HEK293 (cell line): Measurements from ENCODE around the gene ABCB4.

Experiments
- CTCF ChIA-PET: fragments of 350-600 bp; formaldehyde crosslinking; extraction: SDS; loops from one replicate; lab custom pipeline; 2021; ENCODE audit warnings: antibody characterized with exemption; lab: Yijun Ruan, JAX
- POLR2A ChIA-PET: fragments of 300-600 bp; formaldehyde crosslinking; extraction: SDS; loops from one replicate; lab custom pipeline; 2020; ENCODE audit warnings: antibody characterized with exemption, inconsistent platforms; lab: Yijun Ruan, JAX
- H3K27ac ChIP-seq: fragments of 200-500 bp; sonication (Bioruptor generic); 2 replicates; pipeline ENCODE4 v1.5.1; 2014; ENCODE audit warnings: low read depth, low read length, control low read depth, inconsistent platforms; ENCODE audit errors: extremely low read depth
- H3K36me3 ChIP-seq, 2 experiments: fragments of 200-500 bp in 1 of 2; sonication (Bioruptor generic) in 1 of 2; 1 replicate in 1 of 2; 2 replicates in 1 of 2; pipeline ENCODE4 v1.5.1; 2014 to 2017; ENCODE audit warnings: inconsistent platforms in 2 of 2, low read length in 2 of 2; ENCODE audit not compliant: control insufficient read depth in 2 of 2, insufficient read depth in 1 of 2
- H3K4me1 ChIP-seq: fragments of 200-500 bp; sonication (Bioruptor generic); 2 replicates; pipeline ENCODE4 v1.5.1; 2014; ENCODE audit warnings: mild to moderate bottlenecking, low read length, inconsistent platforms; ENCODE audit not compliant: control insufficient read depth, insufficient read depth
- H3K4me3 ChIP-seq: 2 replicates; pipeline ENCODE4 v1.5.1; 2011; ENCODE audit warnings: low read depth, mild to moderate bottlenecking, control low read depth, low read length, moderate library complexity
- H3K9me3 ChIP-seq: fragments of 200-500 bp; sonication (Bioruptor generic); 2 replicates; pipeline ENCODE4 v1.5.1; 2014; ENCODE audit warnings: low read depth, low read length, inconsistent platforms; ENCODE audit not compliant: control insufficient read depth, insufficient read depth
- HOXD13 ChIP-seq: sonication (generic); formaldehyde crosslinking; IDR thresholded peaks from 2 replicates; pipeline ENCODE4 v1.8.0; 2022; ENCODE audit warnings: missing genetic modification reagents, borderline replicate concordance
- KLF16 ChIP-seq: fragments of 450-650 bp; formaldehyde crosslinking; IDR thresholded peaks from 2 replicates; pipeline ENCODE4 v1.5.1; 2017; ENCODE audit warnings: missing biosample characterization, missing genetic modification characterization
- MZF1 ChIP-seq: fragments of 450-650 bp; formaldehyde crosslinking; IDR thresholded peaks from 2 replicates; pipeline ENCODE4 v1.5.1; 2017; ENCODE audit warnings: missing biosample characterization, missing genetic modification characterization, borderline replicate concordance
- RBAK ChIP-seq: fragments of 450-650 bp; formaldehyde crosslinking; IDR thresholded peaks from 2 replicates; pipeline ENCODE4 v1.5.1; 2016; ENCODE audit warnings: missing biosample characterization, missing genetic modification characterization
- SCRT1 ChIP-seq: fragments of 450-650 bp; formaldehyde crosslinking; IDR thresholded peaks from 2 replicates; pipeline ENCODE4 v1.5.1; 2016; ENCODE audit warnings: missing biosample characterization, missing genetic modification characterization, borderline replicate concordance
- SCRT2 ChIP-seq: fragments of 450-650 bp; formaldehyde crosslinking; IDR thresholded peaks from 2 replicates; pipeline ENCODE4 v1.5.1; 2016; ENCODE audit warnings: missing biosample characterization, missing genetic modification characterization
- ZBTB1 ChIP-seq: fragments of 450-650 bp; formaldehyde crosslinking; IDR thresholded peaks from 2 replicates; pipeline ENCODE4 v1.5.1; 2016; ENCODE audit warnings: missing biosample characterization, missing genetic modification characterization
- ZEB2 ChIP-seq: fragments of 450-650 bp; formaldehyde crosslinking; IDR thresholded peaks from 2 replicates; pipeline ENCODE4 v1.5.1; 2016; ENCODE audit warnings: missing biosample characterization, missing genetic modification characterization
- ZNF155 ChIP-seq: fragments of 450-650 bp; formaldehyde crosslinking; IDR thresholded peaks from 2 replicates; pipeline ENCODE4 v1.5.1; 2016; ENCODE audit warnings: missing biosample characterization, missing genetic modification characterization
- ZNF184 ChIP-seq: fragments of 450-650 bp; IDR thresholded peaks from 2 replicates; pipeline ENCODE4 v1.5.1; 2018; ENCODE audit warnings: missing biosample characterization, mild to moderate bottlenecking, missing genetic modification characterization
- ZNF24 ChIP-seq: fragments of 450-650 bp; formaldehyde crosslinking; IDR thresholded peaks from 2 replicates; pipeline ENCODE4 v1.5.1; 2016; ENCODE audit warnings: missing biosample characterization, missing genetic modification characterization
- ZNF302 ChIP-seq: fragments of 450-650 bp; formaldehyde crosslinking; IDR thresholded peaks from 2 replicates; pipeline ENCODE4 v1.5.1; 2016; ENCODE audit warnings: missing biosample characterization, missing genetic modification characterization, low read depth
- ZNF529 ChIP-seq: fragments of 450-650 bp; formaldehyde crosslinking; IDR thresholded peaks from 2 replicates; pipeline ENCODE4 v1.5.1; 2017; ENCODE audit warnings: missing genetic modification characterization, missing biosample characterization; ENCODE audit not compliant: insufficient replicate concordance
- ZNF600 ChIP-seq: fragments of 450-650 bp; formaldehyde crosslinking; IDR thresholded peaks from 2 replicates; pipeline ENCODE4 v1.5.1; 2016; ENCODE audit warnings: missing biosample characterization, missing genetic modification characterization
- ZNF654 ChIP-seq: fragments of 450-650 bp; formaldehyde crosslinking; IDR thresholded peaks from 2 replicates; pipeline ENCODE4 v1.5.1; 2016; ENCODE audit warnings: low read depth, missing biosample characterization, missing genetic modification characterization
- ZNF658 ChIP-seq: fragments of 450-650 bp; formaldehyde crosslinking; IDR thresholded peaks from 2 replicates; pipeline ENCODE4; 2016; ENCODE audit warnings: missing biosample characterization, missing genetic modification characterization
- ZNF670 ChIP-seq: fragments of 450-650 bp; formaldehyde crosslinking; IDR thresholded peaks from 2 replicates; pipeline ENCODE4 v1.5.1; 2016; ENCODE audit warnings: missing biosample characterization, missing genetic modification characterization, low read depth
- ZNF785 ChIP-seq: fragments of 450-650 bp; formaldehyde crosslinking; IDR thresholded peaks from 2 replicates; pipeline ENCODE4 v1.5.1; 2016; ENCODE audit warnings: missing biosample characterization, missing genetic modification characterization
- ZSCAN30 ChIP-seq: fragments of 450-650 bp; IDR thresholded peaks from 2 replicates; pipeline ENCODE4 v1.5.1; 2018; ENCODE audit warnings: missing biosample characterization, mild to moderate bottlenecking, missing genetic modification characterization, moderate library complexity
- TF ChIP-seq, protein P1 (sequence below): fragments of 450-650 bp; formaldehyde crosslinking; IDR thresholded peaks from 2 replicates; pipeline ENCODE4 v1.5.1; 2017; ENCODE audit warnings: missing biosample characterization, missing genetic modification characterization
- TF ChIP-seq, protein P2 (sequence below): fragments of 450-650 bp; formaldehyde crosslinking; IDR thresholded peaks from 2 replicates; pipeline ENCODE4 v1.5.1; 2016; ENCODE audit warnings: missing biosample characterization, missing genetic modification characterization
- TF ChIP-seq, protein P3 (sequence below): fragments of 450-650 bp; formaldehyde crosslinking; IDR thresholded peaks from 2 replicates; pipeline ENCODE4 v1.5.1; 2016; ENCODE audit warnings: missing biosample characterization, missing genetic modification characterization
- TF ChIP-seq, protein P4 (sequence below): fragments of 450-650 bp; IDR thresholded peaks from 2 replicates; pipeline ENCODE4 v1.5.1; 2018; ENCODE audit warnings: missing biosample characterization, missing genetic modification characterization
- TF ChIP-seq, protein P5 (sequence below): fragments of 450-650 bp; formaldehyde crosslinking; IDR thresholded peaks from 2 replicates; pipeline ENCODE4 v1.5.1; 2017; ENCODE audit warnings: missing biosample characterization, missing genetic modification characterization

The ABCB4 gene

DNA sequence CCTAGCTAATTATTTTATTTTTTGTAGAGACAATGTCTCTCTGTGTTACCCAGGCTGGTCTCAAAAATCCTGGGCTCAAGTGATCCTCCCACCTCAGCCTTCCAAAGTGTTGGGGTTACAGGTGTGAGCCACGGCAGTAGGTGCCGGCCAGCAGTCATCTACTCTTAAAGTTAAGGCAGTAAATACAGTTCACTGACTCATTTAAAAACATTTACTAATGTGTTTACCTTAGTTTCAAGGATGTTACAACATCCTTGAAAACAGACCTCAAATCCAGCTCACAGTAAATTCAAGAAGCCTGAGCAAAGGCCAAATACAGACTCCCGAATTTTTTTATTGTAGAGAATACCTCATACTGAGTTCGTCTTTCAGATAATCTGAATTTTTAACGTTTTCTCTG lies 29.6 kb upstream of the ABCB4 start:
- CTCF ChIA-PET: interaction anchor here (0.6 to 1.9 kb wide), 6 partner anchors 12 to 607 kb away, joined by 3 to 6 read pairs (median 4); no protein-coding TSS in a partner anchor
- Histone ChIP-seq H3K27ac (no peak overlapping the region), H3K36me3 (peaks cover 0 to 9% of the 10 kb centered on the region in 2 experiments; a peak in 1 of 3 replicates), H3K4me1 (no peaks in the 10 kb centered on the region), H3K4me3 (no peak overlapping the region), H3K9me3 (no peaks in the 10 kb centered on the region)
- POLR2A ChIA-PET: no interaction called here
- TF ChIP-seq ZNF184: no peak
- no peak for TF ChIP-seq ZNF654
- TF ChIP-seq ZNF600: no peak

DNA sequence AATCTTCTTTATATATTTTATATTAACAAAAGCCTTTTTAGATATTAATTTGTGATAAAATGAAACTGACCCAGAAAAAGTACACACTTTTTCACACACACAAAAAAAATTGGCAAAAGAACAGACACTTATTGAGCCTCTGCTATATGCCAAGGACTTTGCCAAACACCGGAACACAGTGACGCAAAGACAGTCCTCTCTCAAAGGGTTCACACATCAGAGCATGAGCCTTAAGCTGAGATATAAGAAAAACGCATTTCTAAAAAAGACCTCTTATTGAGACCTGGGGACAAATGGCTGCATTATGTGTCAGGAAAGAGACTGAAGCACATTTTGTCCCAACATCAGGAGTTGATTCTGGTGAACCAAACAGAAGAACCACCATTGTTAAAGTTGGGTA lies 24.0 kb upstream of the ABCB4 start:
- CTCF ChIA-PET: no interaction called here
- no peak overlapping the region for H3K27ac ChIP-seq
- no peaks in the 10 kb centered on the region for H3K4me1 ChIP-seq
- H3K4me3 ChIP-seq: no peak overlapping the region
- no peaks in the 10 kb centered on the region for H3K9me3 ChIP-seq
- POLR2A ChIA-PET: no interaction called here
- TF ChIP-seq, protein P1, sequence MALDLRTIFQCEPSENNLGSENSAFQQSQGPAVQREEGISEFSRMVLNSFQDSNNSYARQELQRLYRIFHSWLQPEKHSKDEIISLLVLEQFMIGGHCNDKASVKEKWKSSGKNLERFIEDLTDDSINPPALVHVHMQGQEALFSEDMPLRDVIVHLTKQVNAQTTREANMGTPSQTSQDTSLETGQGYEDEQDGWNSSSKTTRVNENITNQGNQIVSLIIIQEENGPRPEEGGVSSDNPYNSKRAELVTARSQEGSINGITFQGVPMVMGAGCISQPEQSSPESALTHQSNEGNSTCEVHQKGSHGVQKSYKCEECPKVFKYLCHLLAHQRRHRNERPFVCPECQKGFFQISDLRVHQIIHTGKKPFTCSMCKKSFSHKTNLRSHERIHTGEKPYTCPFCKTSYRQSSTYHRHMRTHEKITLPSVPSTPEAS (tag by site-specific recombination): no peak
- TF ChIP-seq, protein P2, sequence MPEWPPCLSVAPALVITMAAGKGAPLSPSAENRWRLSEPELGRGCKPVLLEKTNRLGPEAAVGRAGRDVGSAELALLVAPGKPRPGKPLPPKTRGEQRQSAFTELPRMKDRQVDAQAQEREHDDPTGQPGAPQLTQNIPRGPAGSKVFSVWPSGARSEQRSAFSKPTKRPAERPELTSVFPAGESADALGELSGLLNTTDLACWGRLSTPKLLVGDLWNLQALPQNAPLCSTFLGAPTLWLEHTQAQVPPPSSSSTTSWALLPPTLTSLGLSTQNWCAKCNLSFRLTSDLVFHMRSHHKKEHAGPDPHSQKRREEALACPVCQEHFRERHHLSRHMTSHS: no peak
- no peak for TF ChIP-seq ZNF302 (tag by site-specific recombination)
- TF ChIP-seq ZNF155: no peak
- TF ChIP-seq, protein P3, sequence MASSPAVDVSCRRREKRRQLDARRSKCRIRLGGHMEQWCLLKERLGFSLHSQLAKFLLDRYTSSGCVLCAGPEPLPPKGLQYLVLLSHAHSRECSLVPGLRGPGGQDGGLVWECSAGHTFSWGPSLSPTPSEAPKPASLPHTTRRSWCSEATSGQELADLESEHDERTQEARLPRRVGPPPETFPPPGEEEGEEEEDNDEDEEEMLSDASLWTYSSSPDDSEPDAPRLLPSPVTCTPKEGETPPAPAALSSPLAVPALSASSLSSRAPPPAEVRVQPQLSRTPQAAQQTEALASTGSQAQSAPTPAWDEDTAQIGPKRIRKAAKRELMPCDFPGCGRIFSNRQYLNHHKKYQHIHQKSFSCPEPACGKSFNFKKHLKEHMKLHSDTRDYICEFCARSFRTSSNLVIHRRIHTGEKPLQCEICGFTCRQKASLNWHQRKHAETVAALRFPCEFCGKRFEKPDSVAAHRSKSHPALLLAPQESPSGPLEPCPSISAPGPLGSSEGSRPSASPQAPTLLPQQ (tag by site-specific recombination): no peak
- no peak for TF ChIP-seq ZNF654
- no peak for TF ChIP-seq ZBTB1
- TF ChIP-seq KLF16 (tag by site-specific recombination): no peak
- TF ChIP-seq MZF1 (tag by site-specific recombination): no peak
- H3K36me3 ChIP-seq: no peaks in the 10 kb centered on the region

DNA sequence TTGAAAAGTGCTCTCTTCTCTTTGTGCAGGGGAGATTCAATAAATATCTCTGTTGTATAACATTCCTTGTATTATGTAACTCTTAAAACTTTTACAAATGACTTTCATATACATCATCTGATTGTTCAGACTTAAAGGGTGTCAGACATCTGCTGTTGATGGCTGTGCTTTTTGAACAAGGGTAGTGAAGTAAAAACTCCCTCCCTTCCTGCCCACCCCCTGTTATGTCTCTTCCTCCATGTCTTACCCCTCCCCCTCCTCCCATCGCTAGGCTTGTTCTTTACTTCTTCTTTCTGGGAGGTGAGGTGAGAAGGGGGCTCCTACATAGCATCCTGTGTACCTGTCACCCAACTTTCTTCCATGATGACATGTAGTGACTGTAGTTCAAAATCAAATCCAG lies 23.4 kb upstream of the ABCB4 start:
- TF ChIP-seq SCRT2 (no peak), ZSCAN30 (no peak), ZNF658 (tag by site-specific recombination) (no peak), ZNF24 (tag by site-specific recombination) (no peak), SCRT1 (tag by site-specific recombination) (no peak), ZNF670 (tag by site-specific recombination) (no peak), ZEB2 (tag by site-specific recombination) (no peak), ZNF529 (tag by site-specific recombination) (no peak), HOXD13 (CRISPR knock-in tag) (no peak), RBAK (no peak), ZNF155 (no peak), ZNF785 (tag by site-specific recombination) (no peak)
- TF ChIP-seq, protein P4, sequence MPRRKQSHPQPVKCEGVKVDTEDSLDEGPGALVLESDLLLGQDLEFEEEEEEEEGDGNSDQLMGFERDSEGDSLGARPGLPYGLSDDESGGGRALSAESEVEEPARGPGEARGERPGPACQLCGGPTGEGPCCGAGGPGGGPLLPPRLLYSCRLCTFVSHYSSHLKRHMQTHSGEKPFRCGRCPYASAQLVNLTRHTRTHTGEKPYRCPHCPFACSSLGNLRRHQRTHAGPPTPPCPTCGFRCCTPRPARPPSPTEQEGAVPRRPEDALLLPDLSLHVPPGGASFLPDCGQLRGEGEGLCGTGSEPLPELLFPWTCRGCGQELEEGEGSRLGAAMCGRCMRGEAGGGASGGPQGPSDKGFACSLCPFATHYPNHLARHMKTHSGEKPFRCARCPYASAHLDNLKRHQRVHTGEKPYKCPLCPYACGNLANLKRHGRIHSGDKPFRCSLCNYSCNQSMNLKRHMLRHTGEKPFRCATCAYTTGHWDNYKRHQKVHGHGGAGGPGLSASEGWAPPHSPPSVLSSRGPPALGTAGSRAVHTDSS: no peak
- TF ChIP-seq, protein P5, sequence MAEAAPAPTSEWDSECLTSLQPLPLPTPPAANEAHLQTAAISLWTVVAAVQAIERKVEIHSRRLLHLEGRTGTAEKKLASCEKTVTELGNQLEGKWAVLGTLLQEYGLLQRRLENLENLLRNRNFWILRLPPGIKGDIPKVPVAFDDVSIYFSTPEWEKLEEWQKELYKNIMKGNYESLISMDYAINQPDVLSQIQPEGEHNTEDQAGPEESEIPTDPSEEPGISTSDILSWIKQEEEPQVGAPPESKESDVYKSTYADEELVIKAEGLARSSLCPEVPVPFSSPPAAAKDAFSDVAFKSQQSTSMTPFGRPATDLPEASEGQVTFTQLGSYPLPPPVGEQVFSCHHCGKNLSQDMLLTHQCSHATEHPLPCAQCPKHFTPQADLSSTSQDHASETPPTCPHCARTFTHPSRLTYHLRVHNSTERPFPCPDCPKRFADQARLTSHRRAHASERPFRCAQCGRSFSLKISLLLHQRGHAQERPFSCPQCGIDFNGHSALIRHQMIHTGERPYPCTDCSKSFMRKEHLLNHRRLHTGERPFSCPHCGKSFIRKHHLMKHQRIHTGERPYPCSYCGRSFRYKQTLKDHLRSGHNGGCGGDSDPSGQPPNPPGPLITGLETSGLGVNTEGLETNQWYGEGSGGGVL (tag by site-specific recombination): no peak
- TF ChIP-seq, all 188 proteins: peak for 0
- no peaks in the 10 kb centered on the region for H3K4me1 ChIP-seq
- no peaks in the 10 kb centered on the region for H3K9me3 ChIP-seq
- no peak overlapping the region for H3K4me3 ChIP-seq
- POLR2A ChIA-PET: no interaction called here
- H3K27ac ChIP-seq: no peak overlapping the region
- H3K36me3 ChIP-seq: no peaks in the 10 kb centered on the region
- CTCF ChIA-PET: no interaction called here
